Dendritic cell treated with granulocyte-macrophage colony-stimulating factor and Interleukin-4, amounts not matched to agents 40 ng/mL and 50 ng/mL, for 4 days (primary cell): ENCODE measurements around the gene FAH.

Source experiments
- H3K27ac Mint-ChIP-seq: one replicate; pipeline ENCODE4 v1.8.0; 2022; ENCODE audit warnings: mild to moderate bottlenecking, mixed read lengths
- H3K27me3 Mint-ChIP-seq: one replicate; pipeline ENCODE4 v1.8.0; 2022; ENCODE audit warnings: mild to moderate bottlenecking, mixed read lengths
- H3K36me3 Mint-ChIP-seq: one replicate; pipeline ENCODE4 v1.8.0; 2022; ENCODE audit warnings: low read depth, mixed read lengths
- H3K4me1 Mint-ChIP-seq: one replicate; pipeline ENCODE4 v1.8.0; 2022; ENCODE audit warnings: low read depth, mixed read lengths
- H3K4me3 Mint-ChIP-seq: one replicate; pipeline ENCODE4 v1.8.0; 2022; ENCODE audit warnings: mild to moderate bottlenecking, moderate library complexity, mixed read lengths
- H3K9me3 Mint-ChIP-seq: one replicate; pipeline ENCODE4 v1.8.0; 2022; ENCODE audit warnings: mixed read lengths
- intact Hi-C: fragments of 100-400 bp; cut with micrococcal nuclease; formaldehyde crosslinking; loops from one replicate; pipeline ENCODE4 v1.15.0; 2022

The FAH gene

DNA sequence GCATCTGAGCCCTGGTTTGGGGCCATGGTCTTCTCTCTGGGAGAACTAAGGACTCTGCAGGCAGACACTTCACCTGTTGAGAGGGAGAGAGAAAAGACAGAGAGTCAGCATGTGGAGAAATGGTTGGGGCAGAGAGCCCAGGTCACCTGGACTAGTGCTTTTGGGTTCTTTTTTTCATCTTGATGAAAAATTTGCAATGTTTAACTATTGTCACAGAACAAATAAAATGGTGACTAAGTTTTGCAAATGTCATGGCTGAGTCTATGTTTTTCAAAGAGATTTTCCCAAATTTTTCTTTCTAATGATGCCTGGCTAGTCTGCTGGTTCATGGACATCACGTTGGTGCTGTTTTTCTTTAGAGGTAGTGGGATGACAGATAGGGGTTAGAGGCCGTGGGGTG is 17.8 kb downstream of the FAH start:
- H3K4me1 Mint-ChIP-seq = no peaks in the 10 kb centered on the region
- H3K9me3 Mint-ChIP-seq = no peaks in the 10 kb centered on the region
- intact Hi-C loops = loop anchor here (5.0 to 10.0 kb wide), 2 partner anchors 46 to 178 kb away; no protein-coding TSS in a partner anchor
- no peaks in the 10 kb centered on the region for H3K27me3 Mint-ChIP-seq
- no peak overlapping the region for H3K4me3 Mint-ChIP-seq
- H3K27ac Mint-ChIP-seq = no peak overlapping the region
- peaks cover 62% of the 10 kb centered on the region for H3K36me3 Mint-ChIP-seq

DNA sequence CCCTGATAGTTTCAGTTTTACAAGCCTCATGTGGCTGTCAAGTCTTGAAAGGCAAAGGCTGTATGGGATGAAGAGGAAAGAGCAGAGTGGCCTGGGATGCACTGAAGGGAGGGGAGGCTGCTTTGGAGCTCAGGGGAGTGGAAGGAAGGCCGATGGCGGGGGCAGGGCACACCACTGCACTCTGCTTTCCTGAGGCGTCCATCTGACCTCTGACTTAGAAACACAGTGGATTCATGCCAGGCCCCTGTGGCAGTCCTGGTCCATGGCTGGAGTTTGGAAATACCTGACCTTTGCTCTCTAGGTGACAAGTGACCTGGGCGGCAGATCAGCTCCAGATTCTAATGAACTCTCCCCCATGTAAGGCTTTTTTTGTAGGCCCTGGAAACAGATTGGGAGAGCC is 19.0 kb downstream of the FAH start:
- Mint-ChIP-seq H3K4me1 (peaks cover 3% of the 10 kb centered on the region), H3K27ac (no peak overlapping the region), H3K36me3 (peaks cover 69% of the 10 kb centered on the region), H3K9me3 (no peaks in the 10 kb centered on the region), H3K27me3 (no peaks in the 10 kb centered on the region), H3K4me3 (no peak overlapping the region)
- intact Hi-C loops = loop anchor here (5.0 to 10.0 kb wide), 2 partner anchors 47 to 179 kb away; no protein-coding TSS in a partner anchor

- intact Hi-C loops = loop anchor here (5.0 to 10.0 kb wide), 2 partner anchors 48 to 180 kb away; no protein-coding TSS in a partner anchor
- H3K4me1 Mint-ChIP-seq = peaks cover 9% of the 10 kb centered on the region
- H3K4me3 Mint-ChIP-seq = no peak overlapping the region
- H3K27ac Mint-ChIP-seq = no peak overlapping the region
- H3K9me3 Mint-ChIP-seq = no peaks in the 10 kb centered on the region
- H3K27me3 Mint-ChIP-seq = no peaks in the 10 kb centered on the region
- H3K36me3 Mint-ChIP-seq = peaks cover 75% of the 10 kb centered on the region
Observed at GRCh38 chr15:80172401-80172800, 19.6 kb downstream of the FAH start.

GRCh38 chr15:80173022-80173759 is 20.4 kb downstream of the FAH start:
- H3K27me3 Mint-ChIP-seq = no peaks in the 10 kb centered on the region
- H3K36me3 Mint-ChIP-seq = peaks cover 78% of the 10 kb centered on the region
- no peaks in the 10 kb centered on the region for H3K9me3 Mint-ChIP-seq
- no peak overlapping the region for H3K4me3 Mint-ChIP-seq
- H3K27ac Mint-ChIP-seq = no peak overlapping the region
- peaks cover 9% of the 10 kb centered on the region for H3K4me1 Mint-ChIP-seq
- intact Hi-C loops = loop anchor here (5.0 to 10.0 kb wide), 2 partner anchors 48 to 181 kb away; no protein-coding TSS in a partner anchor

- intact Hi-C loops = loop anchor here (5.0 to 10.0 kb wide), 2 partner anchors 49 to 182 kb away; no protein-coding TSS in a partner anchor
- Mint-ChIP-seq H3K4me3 (no peak overlapping the region), H3K4me1 (peaks cover 9% of the 10 kb centered on the region), H3K9me3 (no peaks in the 10 kb centered on the region), H3K36me3 (peaks cover 79% of the 10 kb centered on the region), H3K27ac (no peak overlapping the region), H3K27me3 (no peaks in the 10 kb centered on the region)
Observed at GRCh38 chr15:80174017-80174746, 21.4 kb downstream of the FAH start.

DNA sequence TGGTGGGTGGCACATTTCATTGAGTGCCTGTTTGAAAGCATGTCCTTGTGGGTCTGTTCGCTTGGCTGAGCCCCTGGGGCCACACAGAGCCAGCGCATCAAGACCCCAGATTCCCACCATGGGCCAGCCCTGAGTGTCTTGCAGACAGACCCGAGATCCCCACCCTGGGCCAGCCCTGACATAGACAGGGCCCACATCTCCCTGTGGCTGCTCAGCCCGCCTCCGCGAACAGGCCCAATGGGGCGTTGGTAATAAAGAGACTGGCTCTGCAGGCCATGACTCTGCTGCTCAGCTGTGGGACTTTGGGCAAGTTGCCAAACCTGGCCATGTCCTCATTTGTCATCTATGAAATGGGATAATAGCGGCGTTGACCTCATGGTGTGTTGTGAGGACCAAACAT is 22.6 kb downstream of the FAH start:
- Mint-ChIP-seq H3K36me3 (peaks cover 81% of the 10 kb centered on the region), H3K27ac (no peak overlapping the region), H3K4me3 (no peak overlapping the region), H3K27me3 (no peaks in the 10 kb centered on the region), H3K4me1 (peaks cover 9% of the 10 kb centered on the region), H3K9me3 (no peaks in the 10 kb centered on the region)
- intact Hi-C loops = loop anchor here (10.0 kb wide), 1 partner anchor 51 kb away; no protein-coding TSS in a partner anchor

GRCh38 chr15:80176443-80176842 is 23.6 kb downstream of the FAH start:
- no peak overlapping the region for H3K27ac Mint-ChIP-seq
- H3K4me1 Mint-ChIP-seq = peaks cover 9% of the 10 kb centered on the region
- H3K4me3 Mint-ChIP-seq = no peak overlapping the region
- intact Hi-C loops = loop anchor here (10.0 kb wide), 1 partner anchor 52 kb away; no protein-coding TSS in a partner anchor
- no peaks in the 10 kb centered on the region for H3K27me3 Mint-ChIP-seq
- H3K36me3 Mint-ChIP-seq = peaks cover 86% of the 10 kb centered on the region
- H3K9me3 Mint-ChIP-seq = no peaks in the 10 kb centered on the region

GRCh38 chr15:80177156-80177555 is 24.4 kb downstream of the FAH start:
- no peaks in the 10 kb centered on the region for H3K9me3 Mint-ChIP-seq
- H3K27ac Mint-ChIP-seq = no peak overlapping the region
- intact Hi-C loops = loop anchor here (10.0 kb wide), 1 partner anchor 52 kb away; no protein-coding TSS in a partner anchor
- H3K4me3 Mint-ChIP-seq = no peak overlapping the region
- peaks cover 86% of the 10 kb centered on the region for H3K36me3 Mint-ChIP-seq
- no peaks in the 10 kb centered on the region for H3K27me3 Mint-ChIP-seq
- peaks cover 9% of the 10 kb centered on the region for H3K4me1 Mint-ChIP-seq

DNA sequence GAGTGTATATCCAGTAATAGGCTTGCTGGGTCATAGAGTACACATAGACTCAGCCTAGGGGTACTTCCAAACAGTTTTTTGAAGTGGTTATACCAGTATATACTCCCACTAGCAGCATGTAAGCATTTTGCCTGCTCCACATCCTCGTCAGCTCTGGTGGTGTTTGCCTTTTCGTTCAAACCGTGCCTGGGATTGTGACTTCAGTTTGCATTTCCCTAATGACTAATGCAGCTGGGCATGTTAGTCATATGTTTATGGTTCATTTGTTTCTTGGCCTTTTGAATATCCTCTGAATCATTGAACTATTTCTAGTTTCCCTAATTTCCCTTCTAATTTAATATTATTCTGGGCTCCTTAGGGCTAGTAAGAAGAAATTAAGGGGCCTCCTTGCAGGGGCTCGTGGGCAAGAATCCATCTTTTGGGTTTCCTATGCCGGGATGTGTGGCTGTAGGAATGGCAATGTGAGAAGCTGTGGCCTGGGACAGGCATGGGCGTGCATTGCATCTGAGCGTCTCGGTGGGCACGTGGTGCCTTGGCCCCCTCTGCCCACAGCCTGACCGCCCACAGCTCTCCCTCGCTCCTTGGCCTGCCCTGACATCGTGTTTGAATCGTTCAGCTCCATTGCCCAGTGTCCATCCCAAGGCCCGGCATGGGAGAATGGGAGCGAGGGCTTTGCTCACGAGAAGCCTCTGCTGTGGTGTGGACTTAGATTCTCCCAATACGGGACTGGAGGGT is 26.4 kb downstream of the FAH start:
- intact Hi-C loops = loop anchor here (10.0 kb wide), 1 partner anchor 54 kb away; no protein-coding TSS in a partner anchor
- Mint-ChIP-seq H3K27ac (no peak overlapping the region), H3K9me3 (no peaks in the 10 kb centered on the region), H3K4me1 (peaks cover 9% of the 10 kb centered on the region), H3K27me3 (no peaks in the 10 kb centered on the region), H3K4me3 (no peak overlapping the region), H3K36me3 (peaks cover 89% of the 10 kb centered on the region)

GRCh38 chr15:80179935-80180334 is 27.1 kb downstream of the FAH start:
- Mint-ChIP-seq H3K36me3 (peaks cover 89% of the 10 kb centered on the region), H3K27ac (no peak overlapping the region), H3K27me3 (no peaks in the 10 kb centered on the region), H3K4me1 (peaks cover 9% of the 10 kb centered on the region), H3K9me3 (no peaks in the 10 kb centered on the region), H3K4me3 (no peak overlapping the region)
- intact Hi-C loops = loop anchor here (10.0 kb wide), 1 partner anchor 55 kb away; no protein-coding TSS in a partner anchor

DNA sequence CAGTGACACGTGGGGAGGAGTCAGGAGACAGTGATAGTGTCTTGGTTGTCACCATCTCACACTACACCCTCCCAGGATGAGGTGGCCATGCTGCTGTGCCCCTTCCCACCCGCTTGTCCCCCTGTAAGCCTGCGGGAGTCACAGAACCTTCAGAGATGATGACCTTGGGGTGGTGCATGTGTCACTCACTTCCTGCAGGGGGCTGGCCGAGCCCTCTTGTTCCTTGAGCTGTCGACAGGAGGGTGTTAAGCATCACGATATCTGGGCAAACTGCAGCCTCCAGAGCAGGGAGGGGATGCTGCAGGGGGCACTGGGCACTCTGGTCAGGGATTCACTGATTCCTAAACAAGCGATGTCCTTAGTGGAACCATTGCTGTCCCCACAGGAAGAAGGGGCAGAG is 27.7 kb downstream of the FAH start:
- no peak overlapping the region for H3K4me3 Mint-ChIP-seq
- peaks cover 89% of the 10 kb centered on the region for H3K36me3 Mint-ChIP-seq
- H3K27ac Mint-ChIP-seq = no peak overlapping the region
- peaks cover 9% of the 10 kb centered on the region for H3K4me1 Mint-ChIP-seq
- intact Hi-C loops = no loop called here
- no peaks in the 10 kb centered on the region for H3K9me3 Mint-ChIP-seq
- H3K27me3 Mint-ChIP-seq = no peaks in the 10 kb centered on the region

DNA sequence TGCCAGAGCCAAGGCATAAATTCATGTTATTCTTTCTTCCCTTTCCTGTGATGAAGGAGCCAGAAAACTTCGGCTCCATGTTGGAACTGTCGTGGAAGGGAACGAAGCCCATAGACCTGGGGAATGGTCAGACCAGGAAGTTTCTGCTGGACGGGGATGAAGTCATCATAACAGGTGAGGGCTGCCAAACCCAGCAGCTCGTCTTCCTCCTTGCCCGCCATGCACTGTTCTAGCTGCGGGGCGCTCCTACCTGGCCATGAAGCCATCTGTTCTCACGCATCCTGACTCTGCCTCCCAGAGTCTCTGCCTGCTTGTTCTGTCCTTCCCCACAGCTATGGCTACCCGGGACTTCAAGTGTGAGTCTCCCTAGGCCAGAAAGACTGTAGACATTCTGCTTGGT is 28.2 kb downstream of the FAH start:
- Mint-ChIP-seq H3K27me3 (no peaks in the 10 kb centered on the region), H3K4me1 (peaks cover 9% of the 10 kb centered on the region), H3K4me3 (no peak overlapping the region), H3K27ac (no peak overlapping the region), H3K9me3 (no peaks in the 10 kb centered on the region), H3K36me3 (peaks cover 89% of the 10 kb centered on the region)
- intact Hi-C loops = no loop called here

DNA sequence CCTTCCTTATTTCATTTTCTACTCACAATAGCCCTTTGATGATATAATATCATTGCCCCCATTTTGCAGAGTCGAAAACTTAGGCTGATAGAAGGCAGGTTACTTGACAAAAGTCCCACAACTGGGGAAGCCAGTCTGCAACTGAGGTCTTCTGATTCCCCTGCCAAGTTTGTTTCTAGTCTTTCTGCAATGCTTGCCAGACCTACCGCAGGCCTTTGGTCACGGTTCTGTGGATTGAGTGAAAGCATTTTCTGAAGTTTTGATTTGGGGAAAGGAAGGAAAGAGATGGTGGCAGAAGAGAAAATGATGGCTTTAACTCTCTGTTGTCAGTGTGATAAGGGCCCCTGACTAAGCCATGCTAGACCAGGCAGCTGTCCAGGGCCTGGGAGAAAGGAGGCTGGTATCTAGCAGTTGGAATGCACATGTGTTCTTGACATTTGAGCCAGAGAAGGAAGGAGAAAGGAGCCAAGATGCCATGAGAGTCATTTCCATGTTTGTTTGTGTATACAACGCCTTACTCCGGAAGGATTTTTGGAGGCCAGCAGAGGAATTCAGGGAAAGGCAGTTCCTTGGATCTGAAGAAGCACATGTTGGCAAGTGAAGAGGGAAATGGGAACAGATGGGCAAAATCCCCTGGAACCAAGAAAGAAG is 29.9 kb downstream of the FAH start:
- intact Hi-C loops = no loop called here
- no peaks in the 10 kb centered on the region for H3K9me3 Mint-ChIP-seq
- no peaks in the 10 kb centered on the region for H3K4me1 Mint-ChIP-seq
- no peaks in the 10 kb centered on the region for H3K27me3 Mint-ChIP-seq
- no peak overlapping the region for H3K4me3 Mint-ChIP-seq
- no peak overlapping the region for H3K27ac Mint-ChIP-seq
- peaks cover 94% of the 10 kb centered on the region for H3K36me3 Mint-ChIP-seq
